Measurements from ENCODE around the gene TMEM209. TPM values are rescaled to one million over a fixed set of nuclear protein-coding genes. Genes with fewer than 3 reads are reported as not detected.

TMEM209 gene
- total RNA-seq, 4 donors from 2014 or later = 9.6 to 17.3 (median 12.5) TPM

DNA sequence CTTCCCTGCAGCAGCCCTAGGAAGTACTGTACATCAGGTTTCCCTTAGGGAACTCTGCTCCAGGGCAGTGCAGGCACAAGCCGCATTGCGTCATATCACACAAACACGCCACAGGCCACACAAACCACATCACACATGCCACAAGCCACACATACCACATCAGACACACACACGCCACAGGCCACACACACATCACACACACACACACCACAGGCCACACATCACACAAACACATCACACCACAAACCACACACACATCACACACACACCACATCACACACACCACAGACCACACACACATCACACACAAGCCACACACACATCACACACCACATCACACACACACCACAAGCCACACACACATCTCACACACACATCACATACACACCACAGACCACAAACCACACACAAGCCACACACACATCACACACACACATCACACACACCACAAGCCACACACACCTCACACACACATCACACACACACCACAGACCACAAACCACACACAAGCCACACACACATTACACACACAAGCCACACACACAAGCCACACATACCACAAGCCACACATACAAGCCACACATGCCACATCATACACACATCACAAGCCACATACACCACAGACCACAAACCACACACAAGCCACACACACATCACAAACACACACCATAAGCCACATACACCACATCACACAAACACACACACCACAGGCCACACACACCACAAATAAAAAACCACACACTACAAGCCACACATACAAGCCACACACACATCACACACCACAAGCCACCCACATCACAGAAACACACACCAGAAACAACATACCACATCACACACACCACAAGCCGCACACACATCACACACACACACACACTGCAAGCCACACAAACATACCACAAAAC, 53.4 kb downstream of the TMEM209 start:
- Histone ChIP-seq H3K9me3 (peaks cover 0 to 13% (median 0%) of the 10 kb centered on the region in 4 donors), H3K36me3 (no peaks in the 10 kb centered on the region), H3K4me3 (no peak overlapping the region), H3K27ac (no peak overlapping the region), H3K4me1 (peaks cover 0 to 23% (median 11%) of the 10 kb centered on the region in 4 donors), H3K27me3 (no peaks in the 10 kb centered on the region)
- DNase-seq (ENCODE audit: low spot score in 2 of 2) = no peak
- TF ChIP-seq CTCF (IDR thresholded peaks at IDR 0.05) = no peak
- no peak for TF ChIP-seq POLR2A (IDR thresholded peaks at IDR 0.05)
- TF ChIP-seq EP300 (IDR thresholded peaks at IDR 0.05) = no peak
- WGBS, 2 donors = 75 to 83% methylated on average over 5 of the region's 5 CpGs

GRCh38 chr7:130150587-130150986, 54.6 kb downstream of the TMEM209 start:
- 91 to 93% methylated on average over 11 of the region's 11 CpGs for WGBS, 2 donors
- no peak overlapping the region for H3K4me3 ChIP-seq
- no peak for DNase-seq (ENCODE audit: low spot score in 2 of 2)

DNA sequence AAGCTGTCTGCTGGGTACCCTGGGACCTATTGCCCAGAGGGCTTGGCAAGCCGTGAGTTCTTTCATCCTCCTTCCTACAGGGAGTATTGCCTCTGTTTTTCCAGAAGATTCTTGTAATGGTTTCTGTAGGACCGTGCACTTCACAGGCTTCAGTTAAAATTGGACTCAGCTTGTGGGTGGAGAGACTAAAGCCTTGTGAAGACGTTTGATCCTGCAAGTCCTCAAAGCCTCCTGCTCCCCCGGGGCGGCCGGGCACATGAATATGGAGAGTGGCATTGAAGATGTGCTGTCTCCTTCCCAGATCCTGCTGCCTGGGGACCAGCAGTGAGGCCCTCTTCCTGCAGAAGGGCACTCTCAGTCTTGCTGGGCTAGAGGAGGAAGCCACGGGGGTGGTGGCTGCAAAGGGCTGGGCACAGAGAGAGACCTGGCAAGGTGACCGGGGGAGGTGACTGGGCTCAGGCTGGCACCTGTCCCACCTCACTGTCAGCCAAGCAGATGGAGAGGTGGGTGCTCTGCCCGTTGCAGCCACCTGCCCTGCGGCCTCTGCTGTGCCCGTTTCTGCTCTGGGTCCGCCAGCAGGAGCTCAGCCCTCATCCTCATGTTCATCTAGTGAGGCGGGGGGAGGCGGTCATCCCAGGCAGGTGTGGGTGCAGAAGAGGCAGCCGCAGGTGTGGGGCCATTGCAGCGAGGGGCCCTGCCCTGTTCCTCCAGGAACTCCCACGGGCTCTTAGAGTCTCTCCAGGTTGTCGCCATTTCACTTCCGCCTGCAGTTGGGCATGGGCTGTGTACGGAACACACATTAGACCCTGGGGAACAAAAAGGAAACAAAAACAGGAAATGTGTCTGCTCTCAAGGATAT, 55.7 kb downstream of the TMEM209 start:
- DNase-seq (ENCODE audit: low spot score in 2 of 2) = no peak
- Histone ChIP-seq H3K4me1 (peaks cover 0 to 23% (median 10%) of the 10 kb centered on the region in 4 donors), H3K36me3 (no peaks in the 10 kb centered on the region), H3K27ac (peak overlapping the region in 1 of 4 donors; percentile 12), H3K9me3 (no peaks in the 10 kb centered on the region), H3K4me3 (no peak overlapping the region), H3K27me3 (no peaks in the 10 kb centered on the region)
- no peak for TF ChIP-seq EP300 (IDR thresholded peaks at IDR 0.05)
- TF ChIP-seq POLR2A (IDR thresholded peaks at IDR 0.05) = no peak
- no peak for TF ChIP-seq CTCF (IDR thresholded peaks at IDR 0.05)
- WGBS, 2 donors = 70 to 79% methylated on average over 18 to 19 of the region's 20 CpGs

More at GRCh38 chr7:130150587-130150986, 54.6 kb downstream of the TMEM209 start:
- TF ChIP-seq EP300 (IDR thresholded peaks at IDR 0.05) (no peak), POLR2A (IDR thresholded peaks at IDR 0.05) (no peak), CTCF (IDR thresholded peaks at IDR 0.05) (no peak)
- peaks cover 0 to 23% (median 11%) of the 10 kb centered on the region in 4 donors for H3K4me1 ChIP-seq
- H3K9me3 ChIP-seq = peaks cover 0 to under 1% (median 0%) of the 10 kb centered on the region in 4 donors
- H3K27me3 ChIP-seq = no peaks in the 10 kb centered on the region
- no peaks in the 10 kb centered on the region for H3K36me3 ChIP-seq
- H3K27ac ChIP-seq = no peak overlapping the region

- DNase-seq (ENCODE audit: low spot score in 2 of 2) = no peak
- 64 to 67% methylated on average over 9 of the region's 9 CpGs for WGBS, 2 donors
- no peaks in the 10 kb centered on the region for H3K9me3 ChIP-seq
Observed at GRCh38 chr7:130148561-130148960, 56.6 kb downstream of the TMEM209 start.

More at GRCh38 chr7:130148561-130148960, 56.6 kb downstream of the TMEM209 start:
- Histone ChIP-seq H3K36me3 (no peaks in the 10 kb centered on the region), H3K27ac (no peak overlapping the region), H3K27me3 (no peaks in the 10 kb centered on the region), H3K4me3 (no peak overlapping the region), H3K4me1 (peaks cover 0 to 20% (median 5%) of the 10 kb centered on the region in 4 donors)
- TF ChIP-seq EP300 (IDR thresholded peaks at IDR 0.05) = no peak
- TF ChIP-seq CTCF (IDR thresholded peaks at IDR 0.05) = no peak
- no peak for TF ChIP-seq POLR2A (IDR thresholded peaks at IDR 0.05)
